GM18867 (cell line): ENCODE results near the gene FRS3.
"Not testable (repeated sequence)": the region's sequence is repeated elsewhere in the genome, so short reads cannot be mapped to it uniquely, and the experiment has no call there.

Source experiments
- ATAC-seq: cut with Tn5 transposase; IDR thresholded peaks from one replicate; pipeline ENCODE4 v1.9.1; 2021; ENCODE audit warnings: mild to moderate bottlenecking, moderate library complexity; ENCODE audit not compliant: unreplicated experiment

Gene FRS3

DNA sequence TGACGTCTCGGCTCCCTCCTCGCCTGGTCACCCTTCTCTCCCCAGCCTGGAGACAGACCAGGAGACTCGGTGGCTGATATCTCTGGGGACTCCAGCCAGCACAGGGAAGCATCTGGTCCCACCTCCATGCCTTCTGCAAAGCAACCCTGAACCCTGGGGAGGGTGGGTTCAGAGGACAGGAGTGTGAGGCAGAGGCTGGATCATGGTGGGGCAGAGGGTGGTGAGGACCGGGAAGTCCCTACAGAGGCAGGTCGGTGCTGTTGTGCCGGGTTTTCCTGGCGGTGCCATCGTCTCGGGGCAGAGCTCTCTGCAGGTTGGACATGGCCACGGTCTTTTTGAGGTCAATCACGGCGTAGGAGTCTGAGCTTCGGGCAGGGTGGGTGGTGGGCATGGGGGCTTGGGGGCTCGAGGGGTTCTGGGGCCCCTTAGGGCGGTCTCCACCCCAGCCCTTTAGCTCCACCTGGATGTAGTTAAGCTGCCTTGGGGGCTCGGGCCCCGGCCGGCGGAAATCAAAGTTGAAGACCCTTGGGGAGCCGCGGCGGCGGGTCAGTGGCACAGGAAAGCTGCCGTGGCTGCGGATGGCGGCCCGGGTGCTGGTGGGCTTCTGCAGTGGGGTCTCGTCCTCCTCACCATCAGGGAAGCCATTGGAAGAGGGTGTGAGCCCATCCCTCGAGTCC, 9.2 kb downstream of the FRS3 start:
- no peak for ATAC-seq

DNA sequence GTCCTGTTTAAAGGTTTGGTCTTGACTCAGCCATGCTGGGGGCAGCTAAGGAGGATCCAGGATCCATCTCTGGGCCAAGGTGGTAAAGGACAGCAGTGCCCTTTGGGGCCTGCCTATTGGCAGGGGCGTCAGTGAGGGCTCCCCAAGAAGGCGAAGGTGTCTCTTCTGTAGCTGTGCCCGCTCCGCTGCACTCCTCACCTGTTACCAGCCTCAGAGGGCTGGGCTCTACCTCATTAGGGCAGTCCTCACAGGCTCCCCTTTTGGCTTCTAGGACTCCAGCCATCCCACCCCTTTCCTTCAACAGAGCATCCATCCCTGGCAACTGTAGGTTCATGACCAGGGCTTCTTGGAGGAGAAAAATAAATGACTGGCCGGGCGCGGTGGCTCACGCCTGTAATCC, 10.3 kb downstream of the FRS3 start:
- ATAC-seq = no peak

DNA sequence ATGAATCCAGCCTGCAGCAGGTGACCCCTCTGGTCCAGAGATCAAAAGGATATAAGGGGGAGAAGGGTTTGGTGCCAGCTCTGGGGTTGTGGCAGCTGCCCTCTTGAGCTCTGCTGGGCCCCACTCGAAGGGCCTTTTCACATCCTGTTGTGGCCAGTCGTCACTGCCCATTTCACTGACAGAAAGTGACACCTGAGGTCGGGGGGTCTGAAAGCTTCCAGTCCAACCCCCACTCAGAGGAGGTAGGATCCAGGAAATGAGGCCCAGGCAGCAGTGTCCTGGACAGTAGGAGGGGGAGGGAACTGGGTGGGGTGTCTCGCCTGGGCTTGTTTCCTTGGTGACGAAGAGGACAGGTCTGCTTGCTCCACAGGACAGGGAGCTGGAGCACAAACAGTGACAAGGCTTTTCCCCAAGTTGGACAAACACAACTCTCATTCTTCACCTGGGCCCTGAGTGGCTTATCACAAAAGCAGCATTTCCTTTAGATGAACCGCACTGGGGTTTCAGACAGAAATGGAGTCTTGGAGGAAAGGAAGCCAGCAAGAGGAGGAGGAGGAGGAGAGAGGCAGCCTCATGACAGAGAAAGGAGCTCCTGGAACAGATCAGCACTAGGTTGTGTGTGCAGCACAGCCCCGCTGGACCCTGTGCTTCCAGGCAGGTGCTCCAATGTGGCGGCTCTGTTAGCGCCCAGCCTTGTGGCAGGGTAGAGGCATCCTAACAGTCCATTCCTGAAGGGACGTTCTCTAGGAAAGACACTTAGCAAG, 11.0 kb downstream of the FRS3 start:
- no peak for ATAC-seq

DNA sequence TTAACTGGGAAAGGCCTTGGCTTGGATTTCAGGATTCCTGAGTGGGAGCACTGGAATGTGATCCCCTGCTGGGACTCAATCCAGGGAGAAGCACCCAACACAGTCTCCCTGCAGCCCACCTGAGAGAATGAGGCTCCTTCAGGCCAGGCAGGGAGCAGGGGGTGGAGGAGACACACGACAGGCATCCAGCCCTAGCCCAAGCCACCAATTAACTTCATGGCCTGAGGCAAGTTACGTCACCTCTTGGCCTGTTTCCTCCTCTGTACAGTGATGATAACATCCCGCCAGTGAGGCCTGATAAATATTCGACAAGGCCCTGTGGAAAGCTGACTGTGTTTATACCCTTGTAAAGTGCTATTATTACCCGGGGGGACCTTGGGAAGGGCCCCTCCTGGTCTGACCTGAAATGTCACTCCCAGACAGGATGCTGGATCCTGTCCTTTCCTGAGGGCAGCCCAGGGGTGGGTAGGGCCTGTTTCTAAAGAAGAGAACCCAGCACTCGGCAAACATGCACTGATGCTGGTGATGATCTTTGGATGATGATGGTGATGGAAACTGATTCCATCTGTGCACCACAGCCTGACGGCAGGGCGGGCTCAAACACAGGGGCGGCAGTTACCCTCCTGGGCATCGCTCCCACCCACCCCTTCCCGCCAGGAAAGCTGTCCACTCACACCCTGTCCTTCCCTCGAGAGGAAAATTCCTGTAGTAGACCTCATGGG, 12.4 kb downstream of the FRS3 start:
- no peak for ATAC-seq

DNA sequence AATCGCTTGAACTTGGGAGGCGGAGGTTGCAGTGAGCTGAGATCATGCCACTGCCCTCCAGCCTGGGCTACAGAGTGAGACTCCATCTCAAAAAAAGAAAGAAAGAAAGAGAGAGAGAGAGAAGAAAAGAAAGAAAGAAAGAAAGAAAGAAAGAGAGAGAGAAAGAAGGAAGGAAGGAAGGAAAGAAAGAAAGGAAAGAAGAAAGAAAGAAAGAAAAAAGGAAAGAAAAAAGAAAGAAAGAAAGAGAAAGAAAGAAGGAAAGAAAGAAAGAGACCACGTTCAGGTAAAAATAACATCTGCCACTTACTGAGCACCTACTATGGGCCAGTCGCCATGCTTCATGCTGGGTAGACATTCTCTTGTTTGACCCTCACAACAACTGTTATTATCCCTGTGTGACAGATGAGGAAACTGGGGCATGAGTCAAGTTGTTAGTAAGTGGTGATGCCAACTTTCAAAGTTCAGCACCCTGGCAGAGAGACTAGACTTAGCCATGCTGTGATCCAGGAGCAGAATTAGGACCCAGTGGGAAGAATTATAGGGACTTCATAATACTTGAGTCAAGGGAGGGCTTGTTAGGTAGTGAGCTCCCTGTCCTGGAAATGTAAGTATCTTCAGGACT, 13.5 kb downstream of the FRS3 start:
- ATAC-seq = not testable (repeated sequence)

DNA sequence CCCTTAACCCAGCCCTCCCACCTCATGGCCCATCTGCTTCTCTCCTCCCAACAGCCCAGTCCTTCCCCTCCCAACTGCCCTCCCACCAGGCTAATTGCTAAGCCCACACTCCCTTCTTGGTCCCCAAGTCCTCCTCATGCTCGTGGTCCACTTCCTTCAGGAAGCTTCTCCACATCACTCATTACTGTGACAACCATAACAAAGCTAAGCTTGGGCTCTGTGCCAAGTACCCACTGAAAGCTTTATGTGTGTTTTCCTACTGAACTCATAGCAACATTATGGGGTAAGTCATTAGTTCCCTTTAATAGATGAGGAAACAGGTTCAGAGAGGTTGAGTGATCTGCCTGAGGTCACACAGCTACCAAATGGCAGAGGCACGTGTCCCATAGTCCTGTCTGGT, 16.2 kb downstream of the FRS3 start:
- no peak for ATAC-seq

DNA sequence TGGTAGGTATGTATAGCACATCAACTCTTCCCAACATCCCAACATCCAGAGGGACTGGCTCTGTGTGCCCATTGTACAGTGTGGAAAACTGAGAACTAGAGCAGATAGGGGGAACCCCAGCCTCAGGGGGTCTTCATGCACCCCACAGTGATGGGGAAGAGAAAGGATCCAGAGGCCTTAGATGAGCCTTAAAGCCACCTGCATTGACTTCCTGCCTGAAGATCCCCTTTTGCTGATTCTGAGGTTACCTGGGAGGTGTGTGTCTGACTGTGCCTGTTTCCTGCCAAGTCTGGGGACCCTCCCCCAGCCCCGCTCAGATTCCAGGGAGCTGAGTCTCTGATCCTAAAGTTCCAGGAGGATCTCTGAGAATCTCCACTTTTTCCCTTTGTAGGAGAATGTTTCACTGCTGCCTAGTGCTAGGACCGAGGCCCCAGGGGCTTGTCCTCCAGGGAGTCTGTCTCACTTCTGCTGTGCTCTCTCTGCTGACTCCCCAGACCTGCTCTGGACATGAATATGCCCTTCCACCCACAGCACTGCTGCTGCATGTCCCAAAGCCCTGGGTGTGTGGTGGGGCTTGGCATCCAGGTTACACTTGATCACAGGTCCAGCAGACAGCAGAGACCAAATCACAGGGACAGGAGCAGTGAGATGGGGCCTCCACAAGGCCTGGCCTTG, 19.7 kb downstream of the FRS3 start:
- ATAC-seq = no peak

DNA sequence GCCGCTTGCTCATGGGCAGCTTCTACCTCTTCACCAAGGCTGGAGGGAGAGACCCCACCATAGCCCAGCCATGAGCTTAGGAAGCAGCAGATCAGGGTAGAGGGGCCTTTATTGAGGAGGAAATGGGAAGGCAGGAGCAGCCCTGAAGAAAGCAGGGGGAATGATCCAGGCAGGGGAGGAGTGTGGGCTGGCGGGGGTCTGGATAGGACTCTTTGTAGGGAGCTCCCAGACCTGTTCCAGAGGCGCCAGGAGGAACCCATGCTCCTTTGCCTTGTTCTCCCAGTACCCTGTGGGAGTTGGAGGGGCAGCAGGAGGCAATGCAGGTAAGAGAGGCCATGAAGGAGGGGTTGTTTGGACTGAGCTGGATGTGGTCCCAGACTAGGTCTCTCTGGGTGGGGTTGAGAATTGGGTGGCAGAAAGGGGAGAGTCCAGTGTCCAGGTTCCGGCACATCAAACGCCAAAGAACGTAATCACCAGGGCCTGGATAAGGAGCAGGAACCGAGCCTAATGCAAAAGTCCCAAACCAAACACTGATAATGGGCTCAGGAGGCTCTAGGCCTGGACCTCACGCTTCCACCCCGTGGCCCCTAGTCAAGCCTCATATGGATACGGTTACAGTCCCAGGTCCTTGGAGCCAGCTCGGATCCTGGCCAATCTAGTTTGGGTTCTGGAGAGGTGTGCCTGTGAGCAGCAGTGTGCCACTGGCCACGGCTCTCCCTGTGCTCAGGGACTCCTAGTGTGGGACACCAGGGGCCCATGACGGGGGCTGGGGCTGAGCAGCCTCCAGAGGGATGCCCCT, 20.4 kb downstream of the FRS3 start:
- ATAC-seq = no peak

DNA sequence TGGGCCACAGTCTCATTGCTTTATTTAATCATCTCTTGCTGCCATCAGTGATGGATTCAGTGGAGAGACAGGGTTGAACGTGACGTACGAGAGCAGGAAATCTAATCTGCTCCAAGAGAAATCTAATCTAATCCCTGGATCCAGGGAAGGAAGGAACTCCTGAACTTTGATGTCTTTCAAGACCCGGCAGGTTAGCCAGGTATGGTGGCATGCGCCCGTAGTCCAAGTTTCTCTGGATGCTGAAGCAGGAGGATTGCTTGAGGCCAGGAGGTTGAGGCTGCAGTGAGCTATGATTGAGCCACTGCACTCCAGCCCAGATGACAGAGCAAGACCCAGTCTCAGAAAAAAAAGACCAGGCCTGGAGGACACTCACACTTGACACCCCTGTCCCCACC, 21.1 kb downstream of the FRS3 start:
- ATAC-seq = no peak

DNA sequence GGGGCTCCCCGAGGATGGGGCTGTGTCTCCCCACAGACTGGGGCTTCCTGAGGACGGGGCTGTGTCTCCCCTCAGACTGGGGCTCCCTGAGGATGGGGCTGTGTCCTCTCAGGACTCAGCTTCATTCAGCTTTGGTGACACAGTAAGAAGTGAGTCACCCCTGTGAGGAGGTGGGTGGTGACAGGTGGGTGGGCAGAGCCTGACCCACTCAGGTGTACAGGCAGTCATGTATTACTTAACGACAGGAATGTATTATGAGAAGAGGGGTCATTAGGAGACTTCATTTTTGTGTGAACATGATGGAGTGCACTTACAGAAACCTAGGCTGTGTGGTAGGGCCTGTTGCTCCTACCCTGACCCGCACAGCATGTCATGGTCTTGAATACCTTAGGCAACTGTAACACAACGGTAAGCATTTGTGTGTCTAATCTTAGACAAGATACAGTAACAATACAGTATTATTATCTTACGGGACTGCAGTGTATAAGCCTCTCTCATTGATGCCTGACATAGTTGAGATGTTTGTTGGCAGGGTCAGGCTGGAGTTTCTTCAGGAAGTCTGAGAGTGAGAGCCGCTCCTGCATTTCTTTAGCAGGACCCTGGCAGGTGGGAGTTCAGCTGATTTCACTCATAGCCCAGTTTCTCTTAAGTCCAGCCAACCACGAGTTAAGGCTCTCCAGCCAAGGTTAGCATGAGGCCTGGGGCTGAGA, 21.6 kb downstream of the FRS3 start:
- ATAC-seq = no peak

DNA sequence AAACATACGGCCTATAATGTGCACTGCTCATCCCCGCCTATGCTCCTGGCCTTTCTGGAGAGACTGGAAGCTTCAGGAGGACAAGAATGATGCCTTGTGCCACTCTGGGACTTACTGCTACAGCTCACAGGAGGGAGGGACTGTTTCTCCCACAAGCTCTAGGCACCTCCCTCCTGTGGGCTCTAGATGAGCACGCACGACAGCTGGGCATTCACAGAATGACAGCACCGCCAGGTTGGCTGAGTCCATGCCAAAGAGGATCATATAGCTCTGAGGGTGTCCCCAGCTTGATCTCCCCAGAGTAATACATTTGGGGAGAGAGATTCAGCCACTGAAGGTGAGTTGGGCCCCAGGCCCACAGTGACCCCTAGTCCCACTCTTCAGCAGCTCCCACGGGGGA, 22.4 kb downstream of the FRS3 start:
- no peak for ATAC-seq

DNA sequence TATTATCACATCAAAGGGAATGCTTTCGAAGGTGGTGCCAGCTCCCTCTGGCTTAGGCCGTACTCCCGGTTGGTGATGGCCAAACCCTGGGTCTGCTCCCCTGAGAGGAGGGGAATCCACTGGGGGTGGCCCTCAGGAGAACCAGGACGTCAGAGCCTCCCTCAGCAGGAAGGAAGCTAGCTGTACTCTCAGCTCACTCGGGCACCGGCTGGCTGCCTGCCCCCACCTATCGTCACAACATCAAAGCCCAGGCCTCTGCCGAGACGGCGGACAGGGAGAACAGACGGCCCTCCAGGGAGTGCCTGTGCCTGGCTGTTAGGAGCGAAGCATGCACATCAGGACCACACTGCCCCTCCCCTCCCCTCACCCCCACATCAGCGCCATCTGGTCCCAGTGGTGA, 23.3 kb downstream of the FRS3 start:
- ATAC-seq = no peak

DNA sequence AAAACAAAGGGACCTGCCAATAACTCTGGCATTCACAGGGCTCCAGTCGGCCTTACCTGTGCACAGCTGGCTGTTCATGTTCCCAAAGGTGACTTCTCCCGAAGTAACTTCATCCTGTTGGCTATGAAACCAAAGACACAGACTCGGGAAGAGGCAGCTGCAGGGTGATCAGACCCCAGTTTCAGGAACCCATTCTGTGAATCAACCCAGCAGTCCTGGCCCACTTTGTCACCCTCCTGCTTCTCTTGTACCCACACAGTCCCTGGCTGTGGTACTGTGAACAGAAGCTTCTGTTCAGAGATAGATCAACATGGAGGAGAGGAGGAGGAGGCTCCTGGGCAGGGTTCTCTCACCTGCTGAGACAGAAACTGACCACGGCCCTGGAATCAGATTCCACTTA, 23.8 kb downstream of the FRS3 start:
- no peak for ATAC-seq

DNA sequence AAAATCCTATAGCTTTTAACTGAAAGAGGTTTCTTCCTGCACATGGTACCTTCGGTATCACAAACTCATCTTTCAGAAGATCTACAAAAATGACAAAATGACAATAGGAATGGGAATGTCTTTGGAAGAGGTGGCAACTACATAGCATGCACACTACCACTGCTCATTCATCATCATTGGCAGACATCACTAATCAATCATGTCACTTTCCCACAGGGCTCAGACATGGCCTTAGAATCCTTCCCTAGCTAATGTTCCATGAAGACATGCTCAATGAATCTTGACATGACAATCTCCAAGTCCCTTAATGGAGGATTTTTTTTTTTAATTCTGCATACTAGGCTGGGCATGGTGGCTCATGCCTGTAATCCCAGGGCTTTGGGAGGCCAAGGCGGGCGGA, 29.3 kb downstream of the FRS3 start:
- ATAC-seq = no peak

DNA sequence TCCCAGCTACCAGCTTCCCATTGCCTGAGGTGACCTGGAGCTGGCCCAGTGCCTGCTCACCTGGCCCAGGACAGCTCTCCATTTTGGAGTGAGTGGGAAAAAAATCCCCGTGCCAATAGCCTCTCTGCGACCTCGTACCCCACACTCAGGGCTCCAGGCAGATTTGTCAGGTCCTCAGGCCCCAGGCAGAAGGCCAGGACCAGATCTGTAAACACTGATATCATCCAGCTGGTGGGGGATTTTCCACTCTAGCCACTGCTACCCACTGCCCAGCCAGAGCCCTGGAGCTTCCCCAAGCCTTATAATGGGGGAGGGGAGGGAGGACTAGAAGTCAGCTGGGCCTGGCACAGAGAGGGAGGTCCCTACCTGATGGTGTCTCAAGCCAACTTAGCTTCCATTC, 31.2 kb downstream of the FRS3 start:
- ATAC-seq = no peak

DNA sequence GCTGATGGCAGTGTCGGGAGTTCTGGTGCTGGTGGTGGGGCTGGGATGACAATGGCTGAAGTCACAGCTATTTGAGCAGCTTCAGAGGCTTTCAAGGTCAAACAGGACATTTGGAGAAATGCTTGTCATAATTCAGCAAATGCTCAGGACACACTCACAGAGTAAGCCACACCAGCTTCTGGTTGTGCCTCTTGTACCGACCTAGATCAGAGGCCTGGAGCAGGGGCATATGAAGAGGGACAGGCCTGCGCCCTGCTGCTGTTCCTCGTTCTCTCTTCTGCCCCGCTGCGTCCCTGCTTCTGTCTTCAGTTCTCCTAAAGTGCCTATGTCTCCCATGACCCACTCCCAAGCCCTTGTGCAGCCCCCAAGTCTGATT, 31.6 kb downstream of the FRS3 start:
- no peak for ATAC-seq

DNA sequence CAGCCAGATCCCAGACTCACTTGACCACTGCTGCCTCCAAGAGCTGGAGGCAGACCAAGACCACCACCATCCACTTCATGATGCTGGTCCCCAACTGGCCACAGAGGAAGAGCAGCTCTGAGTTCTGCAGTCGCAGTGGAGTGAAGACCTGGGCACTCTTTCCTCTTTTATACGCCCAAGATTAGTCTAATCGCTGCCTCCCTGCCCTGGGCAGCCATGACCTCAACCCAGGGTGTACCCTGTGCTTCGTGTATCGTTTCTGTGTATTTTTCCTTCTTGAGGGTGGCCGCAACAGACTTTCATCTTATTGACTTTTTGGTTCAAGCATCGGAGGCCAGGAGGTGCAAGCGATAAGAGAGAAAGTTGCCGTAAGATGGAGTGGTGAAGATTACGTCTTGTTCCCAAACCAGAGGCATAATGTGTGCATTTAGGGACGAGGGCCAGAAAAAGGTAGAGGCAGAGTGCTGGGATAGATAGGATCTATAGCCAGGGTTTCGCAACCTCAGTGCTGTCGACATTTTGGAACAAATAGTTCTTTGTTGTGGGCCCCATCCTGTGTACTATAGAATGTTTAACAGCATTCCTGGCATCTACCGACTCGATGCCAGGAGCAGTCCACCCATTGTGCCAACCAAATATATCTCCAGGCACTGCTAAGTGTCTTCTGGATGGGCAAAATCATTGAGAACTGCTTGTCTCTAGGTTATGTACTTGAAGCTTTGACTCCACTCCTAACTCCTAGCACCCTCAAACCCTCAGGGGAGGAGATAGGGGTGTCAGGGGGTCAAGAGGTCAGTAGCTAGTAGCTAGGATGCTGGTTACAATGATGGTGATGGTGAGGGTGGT, 32.2 kb downstream of the FRS3 start, which contains the start of gene PGC:
PGC (minus strand) TSS at position 142 of the 846 bp plus-strand sequence; CDS start at position 79, 63 bp downstream.
- no peak for ATAC-seq

DNA sequence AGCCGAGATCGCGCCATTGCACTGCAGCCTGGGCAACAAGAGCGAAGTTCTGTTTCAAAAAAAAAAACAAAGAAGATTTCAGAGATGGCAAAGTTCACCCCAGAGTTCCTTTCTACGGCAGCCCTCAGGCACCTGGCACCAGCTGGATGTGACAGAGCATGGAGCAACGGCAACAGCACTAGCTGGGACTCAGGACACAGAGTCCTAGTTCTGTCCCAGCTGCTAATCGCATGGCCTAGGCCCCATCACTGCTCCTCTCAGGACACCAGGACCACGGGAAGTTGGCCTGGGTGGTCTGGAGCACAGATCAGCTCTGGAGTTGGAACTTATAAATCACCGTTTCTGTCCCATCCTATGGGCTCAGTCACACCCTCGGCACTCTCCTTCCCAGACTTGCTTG, 33.6 kb downstream of the FRS3 start:
- ATAC-seq = no peak
